NCI-H524 treated with DMSO at 0.1 percent for 48 hours (cell line): ENCODE data around the gene SEPTIN1.

Experiments used
- DNase-seq: peaks from one replicate; lab custom pipeline; 2025; lab: John Stamatoyannopoulos, UW

Gene SEPTIN1

GRCh38 chr16:30382111-30382881 lies at the start of gene SEPTIN1:
SEPTIN1 (minus strand) TSS chr16:30382561; CDS start chr16:30382542, 19 bp downstream.
- DNase-seq, result no peak

GRCh38 chr16:30430428-30430970 lies 48.1 kb upstream of the SEPTIN1 start:
- no peak for DNase-seq

- DNase-seq, result peak; percentile 99
These were observed 47.5 kb upstream of the SEPTIN1 start, which contains the start of gene DCTPP1 for GRCh38 chr16:30429678-30430427. DCTPP1 (minus strand) TSS chr16:30430030; CDS start chr16:30429980, 50 bp downstream.

GRCh38 chr16:30429418-30429677 lies 47.0 kb upstream of the SEPTIN1 start:
- DNase-seq, result no peak

DNA sequence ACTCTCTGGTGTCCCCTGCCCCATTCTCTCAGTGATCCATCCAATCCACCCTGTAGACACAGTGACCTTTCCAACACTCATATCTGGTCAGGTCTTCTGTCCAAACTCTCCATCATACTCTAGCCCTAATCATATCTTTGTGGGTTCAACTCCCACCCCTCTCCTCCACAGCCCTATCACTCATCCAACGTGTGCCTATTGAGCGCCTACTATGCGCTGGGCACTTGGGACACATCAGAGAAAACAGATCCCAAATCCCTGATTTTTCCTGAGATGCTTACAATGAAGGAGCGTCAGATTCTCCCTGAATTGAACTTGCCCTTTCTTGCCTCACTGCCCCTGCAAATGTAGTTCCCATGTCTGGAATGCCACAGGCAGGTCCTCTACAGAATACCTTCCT lies 45.7 kb upstream of the SEPTIN1 start:
- no peak for DNase-seq

DNA sequence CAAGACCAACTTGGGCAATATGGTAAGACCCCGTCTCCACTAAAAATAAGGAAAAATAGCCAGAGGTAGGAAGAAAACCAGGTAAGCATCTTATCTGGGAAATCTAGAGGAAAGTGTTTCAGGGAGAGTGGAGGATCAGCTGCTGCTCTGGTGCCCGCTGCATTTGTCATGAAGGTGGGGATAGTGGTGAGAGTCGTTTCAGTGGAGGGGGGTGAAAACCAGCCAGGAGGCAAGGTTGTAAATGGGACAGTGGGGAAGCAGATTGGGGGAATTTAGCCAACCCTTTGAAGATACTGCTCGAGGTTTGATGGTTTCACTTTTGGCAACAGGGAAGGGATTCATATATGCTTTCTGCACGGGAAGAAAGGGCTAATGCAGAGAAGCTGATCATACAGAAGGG lies 38.6 kb upstream of the SEPTIN1 start:
- DNase-seq, result no peak

GRCh38 chr16:30418350-30419181 lies 36.2 kb upstream of the SEPTIN1 start:
- DNase-seq, result no peak

DNA sequence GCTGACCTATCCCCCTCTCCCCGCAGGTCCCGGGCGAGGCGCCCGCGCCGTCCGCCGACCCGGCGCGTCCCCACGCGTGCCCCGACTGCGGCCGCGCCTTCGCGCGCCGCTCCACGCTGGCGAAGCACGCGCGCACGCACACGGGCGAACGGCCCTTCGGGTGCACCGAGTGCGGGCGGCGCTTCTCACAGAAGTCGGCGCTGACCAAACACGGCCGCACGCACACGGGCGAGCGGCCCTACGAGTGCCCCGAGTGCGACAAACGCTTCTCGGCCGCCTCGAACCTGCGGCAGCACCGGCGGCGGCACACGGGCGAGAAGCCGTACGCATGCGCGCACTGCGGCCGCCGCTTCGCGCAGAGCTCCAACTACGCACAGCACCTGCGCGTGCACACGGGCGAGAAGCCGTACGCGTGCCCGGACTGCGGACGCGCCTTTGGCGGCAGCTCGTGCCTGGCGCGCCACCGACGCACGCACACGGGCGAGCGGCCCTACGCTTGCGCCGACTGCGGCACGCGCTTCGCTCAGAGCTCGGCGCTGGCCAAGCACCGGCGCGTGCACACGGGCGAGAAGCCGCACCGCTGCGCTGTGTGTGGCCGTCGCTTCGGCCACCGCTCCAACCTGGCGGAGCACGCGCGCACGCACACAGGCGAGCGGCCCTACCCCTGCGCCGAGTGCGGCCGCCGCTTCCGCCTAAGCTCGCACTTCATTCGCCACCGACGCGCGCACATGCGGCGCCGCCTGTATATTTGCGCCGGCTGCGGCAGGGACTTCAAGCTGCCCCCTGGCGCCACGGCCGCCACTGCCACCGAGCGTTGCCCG lies 35.4 kb upstream of the SEPTIN1 start:
- no peak for DNase-seq

DNA sequence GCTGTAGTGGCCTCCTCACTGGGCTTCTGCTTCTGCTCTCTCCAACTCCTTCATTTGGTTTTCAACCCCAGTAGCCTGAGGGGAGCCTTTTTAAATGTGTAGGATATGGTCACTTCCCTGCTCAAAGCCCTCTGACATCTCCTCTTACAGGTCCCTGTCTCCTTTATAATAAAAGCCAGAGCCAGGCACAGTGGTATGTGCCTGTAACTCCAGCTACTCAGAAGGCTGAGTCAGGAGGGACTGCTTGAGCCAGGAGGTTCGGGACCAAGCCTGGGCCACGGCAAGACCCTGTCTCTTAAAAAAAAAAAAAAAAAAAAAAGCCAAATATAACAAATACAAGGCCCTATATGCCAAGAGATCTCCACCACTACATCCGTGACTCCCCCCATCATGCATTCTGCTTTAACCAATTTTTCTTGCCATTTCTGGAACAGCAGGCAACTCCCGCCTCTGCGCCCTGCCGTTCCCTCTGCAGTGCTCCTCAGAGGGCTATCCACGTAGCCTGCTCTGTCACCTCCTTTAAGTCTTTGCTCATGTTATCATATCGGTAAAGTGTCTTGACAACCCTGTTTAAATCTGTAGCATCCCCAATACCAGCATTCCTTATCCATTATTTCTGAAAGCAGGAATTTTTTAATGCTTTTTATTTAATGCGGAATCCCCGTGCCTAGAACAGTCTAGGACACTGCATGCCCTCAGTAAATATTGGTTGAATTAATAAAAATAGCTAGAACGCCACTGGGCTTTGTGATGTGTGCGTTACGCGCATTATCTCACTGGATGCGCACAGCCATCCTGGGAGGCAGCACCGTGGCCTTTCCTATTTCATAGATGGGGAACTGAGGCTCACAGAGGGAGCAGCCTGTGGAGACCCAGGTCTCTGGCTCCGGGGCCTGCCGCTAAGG lies 34.5 kb upstream of the SEPTIN1 start:
- DNase-seq, result no peak

DNA sequence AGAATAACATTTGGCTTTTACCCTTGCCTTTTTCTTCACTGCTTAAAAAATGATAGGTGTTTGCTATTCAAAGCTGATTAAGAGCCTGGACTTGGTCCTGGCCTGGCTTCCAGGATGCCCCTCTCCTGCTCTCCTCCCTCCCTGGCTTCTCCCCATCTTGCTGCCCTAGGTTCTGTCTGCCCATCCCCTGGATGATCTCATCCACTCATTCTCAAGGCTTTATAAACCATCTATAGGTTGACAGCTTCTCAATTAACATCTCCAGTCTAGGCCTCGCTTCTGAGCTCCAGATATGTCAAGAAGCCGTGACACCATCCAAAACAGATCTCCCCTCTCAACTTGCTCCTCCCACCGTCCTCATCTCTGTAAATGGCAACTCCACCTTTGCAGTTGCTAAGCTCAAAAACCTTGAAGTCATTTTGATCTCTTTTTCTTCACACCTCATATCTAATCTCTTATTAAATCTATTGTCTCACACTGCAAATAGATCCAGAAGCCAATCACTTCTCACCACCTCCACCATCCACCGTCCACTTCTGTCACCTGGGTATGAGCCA lies 33.8 kb upstream of the SEPTIN1 start:
- DNase-seq, result no peak

GRCh38 chr16:30414159-30414558 lies 31.8 kb upstream of the SEPTIN1 start:
- DNase-seq, result no peak

- no peak for DNase-seq
These were observed 30.9 kb upstream of the SEPTIN1 start for GRCh38 chr16:30413112-30413806.

GRCh38 chr16:30409125-30410060 lies 27.0 kb upstream of the SEPTIN1 start:
- DNase-seq, result no peak

- no peak for DNase-seq
These were observed 25.6 kb upstream of the SEPTIN1 start for GRCh38 chr16:30407804-30408534.

DNA sequence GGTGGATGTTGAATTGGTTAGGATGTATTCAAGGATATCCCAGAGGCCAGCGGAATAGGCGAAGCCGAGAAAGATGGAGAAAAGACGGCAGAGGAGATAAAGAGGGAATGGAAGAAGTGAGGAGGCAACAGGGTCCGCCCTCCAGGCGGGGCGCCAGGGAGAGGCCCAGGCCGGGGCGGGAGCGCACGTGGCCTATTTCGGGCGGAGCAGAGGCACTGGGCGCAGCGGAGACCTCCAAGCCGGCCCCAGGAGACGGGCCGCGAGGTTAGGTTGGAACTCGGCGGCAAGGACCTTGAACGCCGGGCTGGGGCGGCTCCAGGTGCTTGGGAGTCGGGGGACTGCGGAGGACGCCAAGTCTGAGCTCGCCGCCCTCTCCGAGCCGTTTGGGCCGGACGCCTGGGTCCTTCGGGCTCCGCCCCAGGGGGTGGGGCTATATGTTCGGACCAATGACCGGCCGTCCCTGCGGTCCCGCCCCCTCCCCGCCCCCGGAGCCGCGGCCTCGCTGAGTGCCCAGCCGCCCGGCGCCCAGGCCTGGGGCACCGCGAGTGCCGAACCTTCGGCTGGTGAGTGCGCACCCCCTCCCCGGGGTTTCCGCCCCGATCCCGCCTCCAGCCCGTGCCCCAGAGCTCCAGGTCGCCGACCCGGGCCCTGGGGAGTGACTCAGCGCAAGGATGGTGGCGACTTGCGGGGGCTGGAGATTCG lies 24.9 kb upstream of the SEPTIN1 start, which contains the start of gene ZNF771:
Gene ZNF771, plus strand, starts transcription at position 505 of the 702 bp plus-strand sequence. CDS start 448 bp downstream, outside the sequence.
- DNase-seq, result no peak

DNA sequence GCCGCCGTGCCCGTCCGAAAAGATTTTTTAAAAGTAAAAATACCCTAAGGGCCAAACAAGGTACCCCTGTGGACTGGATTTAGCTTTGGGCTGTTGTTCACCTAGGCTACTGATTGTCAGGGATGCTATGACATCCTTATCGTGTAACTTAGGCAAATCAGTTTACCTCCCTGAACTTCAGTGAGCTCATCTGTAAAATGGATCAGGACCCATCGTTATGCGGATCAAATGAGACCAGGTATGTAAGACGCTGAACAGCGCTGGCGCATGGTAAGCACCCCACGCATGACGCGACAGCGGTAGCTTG lies 24.4 kb upstream of the SEPTIN1 start:
- DNase-seq, result no peak
